ENCODE data around the gene SLU7. TPM values are rescaled to one million over a fixed set of nuclear protein-coding genes. Genes with fewer than 3 reads are reported as not detected.

The SLU7 gene
- total and polyA plus RNA-seq, 9 of the 15 experiments (the other 6 are each of a cell fraction or from before 2014, with no cell fraction given) = 42.1 to 65.7 (median 54.8) TPM

GRCh38 chr5:160421625-160422258, 2.9 kb upstream of the SLU7 start, which contains the start of gene PTTG1 (continued):
- TF ChIP-seq ZFX (CRISPR knock-in tag; IDR thresholded peaks at IDR 0.05) (peak; percentile 72), ZNF224 (CRISPR knock-in tag; IDR thresholded peaks at IDR 0.05) (no peak), CTBP1 (IDR thresholded peaks at IDR 0.05; ENCODE audit: borderline replicate concordance) (peak; percentile 20; the same call in 1 of the 2 replicates), ZNF277 (CRISPR knock-in tag; IDR thresholded peaks at IDR 0.05; ENCODE audit: borderline replicate concordance) (no peak), ZBTB1 (CRISPR knock-in tag; IDR thresholded peaks at IDR 0.05; ENCODE audit: borderline replicate concordance, low read depth) (peak; percentile 95), FOSL1 (tag; conservative IDR thresholded peaks at IDR 0.05) (peak; percentile 70), SMAD1 (IDR thresholded peaks at IDR 0.05; ENCODE audit: low read depth, low read length, partially characterized antibody) (peak; percentile 12), YBX1 (IDR thresholded peaks at IDR 0.05) (no peak), POU5F1 (IDR thresholded peaks at IDR 0.05; ENCODE audit: borderline replicate concordance, low read depth, low read length, partially characterized antibody) (no peak), PHF21A (IDR thresholded peaks at IDR 0.05; ENCODE audit: borderline replicate concordance, low read depth) (no peak), ZNF280B (CRISPR knock-in tag; IDR thresholded peaks at IDR 0.05) (no peak), BMI1 (IDR thresholded peaks at IDR 0.05; ENCODE audit: low read length) (no peak), POLR2H (tag; IDR thresholded peaks at IDR 0.05; ENCODE audit: low read depth) (peak; percentile 78), ATF3 (IDR thresholded peaks at IDR 0.05) (0 out of 2 replicates have a peak, but pooled peaks have one; percentile 20), ATF3 (CRISPR knock-in tag; conservative IDR thresholded peaks at IDR 0.05) (0 out of 2 replicates have a peak, but pooled peaks have one; percentile 51), ZNF121 (CRISPR knock-in tag; conservative IDR thresholded peaks at IDR 0.05) (no peak), PYGO2 (tag; IDR thresholded peaks at IDR 0.05) (no peak), RHOXF2B (CRISPR knock-in tag; conservative IDR thresholded peaks at IDR 0.05) (no peak), ZNF511 (CRISPR knock-in tag; IDR thresholded peaks at IDR 0.05) (0 out of 2 replicates have a peak, but pooled peaks have one; percentile 64), TBP (optimal IDR thresholded peaks at IDR 0.05; ENCODE audit: low read depth, low read length) (peak; percentile 92), NRF1 (conservative IDR thresholded peaks at IDR 0.05 in 1 of 2, IDR thresholded peaks at IDR 0.05 in 1 of 2) (peak; percentile 63 to 74), NFIC (IDR thresholded peaks at IDR 0.05) (peak; percentile 58), RBFOX2 (IDR thresholded peaks at IDR 0.05; ENCODE audit: low read depth, low read length) (peak; percentile 98), HDAC1 (IDR thresholded peaks at IDR 0.05) (peak in 1 of 2 experiments; percentile 70; a peak in 1 of 4 replicates)
